SK-N-SH (cell line): ENCODE measurements around the gene IL6R. TPM values are rescaled to one million over a fixed set of nuclear protein-coding genes. Genes with fewer than 3 reads are reported as not detected.

Source experiments
- CTCF ChIA-PET: fragments of 300-600, 350-600 bp; formaldehyde crosslinking; extraction: SDS; loops from one replicate; lab custom pipeline; 2021; lab: Yijun Ruan, JAX
- POLR2A ChIA-PET: fragments of 350-600 bp; sonication (Branson Sonifier 250); formaldehyde crosslinking; extraction: SDS; loops from one replicate; lab custom pipeline; 2020; ENCODE audit warnings: antibody characterized with exemption, inconsistent platforms; lab: Yijun Ruan, JAX
- DNase-seq: peaks from one replicate; pipeline ENCODE4 v3.0.0; 2012
- H2AFZ ChIP-seq: fragments of 200-600 bp; sonication (generic); 2 replicates; pipeline ENCODE4 v1.8.1; 2016; ENCODE audit warnings: antibody characterized with exemption, mild to moderate bottlenecking, low read depth
- H3F3A ChIP-seq: fragments of 200-600 bp; sonication (generic); replicated peaks from 2 replicates; pipeline ENCODE3; 2016; ENCODE audit warnings: antibody characterized with exemption, mild to moderate bottlenecking; ENCODE audit not compliant: insufficient read depth
- H3K27ac ChIP-seq, 2 experiments: fragments of 200-500 bp in 1 of 2; fragments of 200-600 bp in 1 of 2; sonication (Bioruptor generic) in 1 of 2; sonication (generic), shearing (Covaris generic) in 1 of 2; 2 replicates each; pipeline versions ENCODE4 v1.5.1 to v1.6.1; 2014 to 2016; ENCODE audit warnings: low read depth in 2 of 2, inconsistent platforms in 1 of 2, low read length in 1 of 2, mild to moderate bottlenecking in 1 of 2, mixed read lengths in 1 of 2
- H3K27me3 ChIP-seq: fragments of 200-600 bp; sonication (generic), shearing (Covaris generic); 2 replicates; pipeline ENCODE4 v1.6.1; 2016; ENCODE audit warnings: mixed run types; ENCODE audit not compliant: insufficient read depth
- H3K36me3 ChIP-seq, 2 experiments: fragments of 200-500 bp in 1 of 2; fragments of 200-600 bp in 1 of 2; sonication (Bioruptor generic) in 1 of 2; sonication (generic) in 1 of 2; replicated peaks in 1 of 2; 2 replicates each; pipeline versions ENCODE3 to v1.5.1; 2014 to 2016; ENCODE audit warnings: low read length in 1 of 2, mild to moderate bottlenecking in 1 of 2; ENCODE audit not compliant: insufficient read depth in 2 of 2, control insufficient read depth in 1 of 2
- H3K4me1 ChIP-seq, 2 experiments: fragments of 200-500 bp in 1 of 2; fragments of 200-600 bp in 1 of 2; sonication (Bioruptor generic) in 1 of 2; sonication (generic), shearing (Covaris generic) in 1 of 2; 2 replicates each; pipeline versions ENCODE4 v1.5.1 to v1.6.1; 2014 to 2016; ENCODE audit warnings: low read depth in 1 of 2, low read length in 1 of 2, mixed run types in 1 of 2; ENCODE audit not compliant: insufficient read depth in 2 of 2, control insufficient read depth in 1 of 2
- H3K4me2 ChIP-seq: fragments of 200-600 bp; sonication (generic), shearing (Covaris generic); 2 replicates; pipeline ENCODE4 v1.6.1; 2017; ENCODE audit warnings: mixed run types
- H3K4me3 ChIP-seq, 2 experiments: fragments of 200-500 bp in 1 of 2; fragments of 200-600 bp in 1 of 2; sonication (Bioruptor generic) in 1 of 2; sonication (generic), shearing (Covaris generic) in 1 of 2; 2 replicates each; pipeline versions ENCODE4 v1.5.1 to v1.8.1; 2014 to 2016; ENCODE audit warnings: low read depth in 2 of 2, inconsistent platforms in 1 of 2, low read length in 1 of 2, mild to moderate bottlenecking in 1 of 2, mixed read lengths in 1 of 2, moderate library complexity in 1 of 2
- H3K79me2 ChIP-seq: fragments of 200-600 bp; sonication (generic); 2 replicates; pipeline ENCODE4 v1.8.1; 2017; ENCODE audit warnings: mild to moderate bottlenecking; ENCODE audit not compliant: insufficient read depth
- H3K9ac ChIP-seq: fragments of 200-600 bp; sonication (generic); 2 replicates; pipeline ENCODE4 v1.6.1; 2017; ENCODE audit warnings: mixed run types
- H3K9me2 ChIP-seq: fragments of 200-600 bp; sonication (generic); 2 replicates; pipeline ENCODE4 v1.6.1; 2017; ENCODE audit warnings: mixed run types
- H3K9me3 ChIP-seq: fragments of 200-600 bp; sonication (generic); 2 replicates; pipeline ENCODE4 v1.6.1; 2017; ENCODE audit warnings: mixed run types, mild to moderate bottlenecking, moderate library complexity
- H4K20me1 ChIP-seq: fragments of 200-600 bp; sonication (generic); 2 replicates; pipeline ENCODE4 v1.6.1; 2017; ENCODE audit warnings: mild to moderate bottlenecking, mixed run types; ENCODE audit not compliant: insufficient read depth
- ELF1 ChIP-seq: IDR thresholded peaks from 2 replicates; pipeline ENCODE4 v1.4.0; 2012
- EP300 ChIP-seq, 2 experiments: IDR thresholded peaks; 2 replicates each; pipeline versions ENCODE4 v1.4.0 to v1.6.1; 2012; ENCODE audit warnings: borderline replicate concordance in 1 of 2, low read depth in 1 of 2, low read length in 1 of 2
- FOXM1 ChIP-seq: IDR thresholded peaks from 2 replicates; pipeline ENCODE4 v1.4.0; 2012; ENCODE audit warnings: low read depth, mild to moderate bottlenecking
- GATA2 ChIP-seq: sonication (generic); formaldehyde crosslinking; IDR thresholded peaks from 2 replicates; pipeline ENCODE4 v1.5.0; 2020; ENCODE audit warnings: mild to moderate bottlenecking, missing genetic modification reagents
- JUND ChIP-seq: IDR thresholded peaks from 2 replicates; pipeline ENCODE4 v1.4.0; 2012
- MEF2A ChIP-seq: IDR thresholded peaks from 2 replicates; pipeline ENCODE4 v1.4.0; 2012; ENCODE audit warnings: low read depth, borderline replicate concordance
- MXI1 ChIP-seq: IDR thresholded peaks from 2 replicates; pipeline ENCODE4 v1.6.1; 2012; ENCODE audit warnings: mild to moderate bottlenecking, low read depth, low read length, improper control_type of control experiment
- NFIC ChIP-seq: IDR thresholded peaks from 2 replicates; pipeline ENCODE4 v1.4.0; 2012; ENCODE audit warnings: borderline replicate concordance
- NRF1 ChIP-seq: IDR thresholded peaks from 2 replicates; pipeline ENCODE4 v1.6.1; 2012; ENCODE audit warnings: low read depth, mild to moderate bottlenecking, low read length
- POLR2AphosphoS5 ChIP-seq: IDR thresholded peaks from 2 replicates; pipeline ENCODE4 v1.6.1; 2012; ENCODE audit warnings: low read depth, low read length
- RAD21 ChIP-seq: IDR thresholded peaks from 2 replicates; pipeline ENCODE4 v1.6.1; 2012; ENCODE audit warnings: mild to moderate bottlenecking, low read length
- RCOR1 ChIP-seq: fragments of 150-350 bp; IDR thresholded peaks from 2 replicates; pipeline ENCODE4 v1.6.1; 2017; ENCODE audit warnings: antibody characterized with exemption, low read length
- RFX5 ChIP-seq: IDR thresholded peaks from 2 replicates; pipeline ENCODE4 v1.6.1; 2012; ENCODE audit warnings: mild to moderate bottlenecking, improper control_type of control experiment, low read length
- RXRA ChIP-seq: IDR thresholded peaks from 2 replicates; pipeline ENCODE4 v1.4.0; 2012; ENCODE audit warnings: low read depth, mild to moderate bottlenecking, borderline replicate concordance
- SMC3 ChIP-seq: IDR thresholded peaks from 2 replicates; pipeline ENCODE4 v1.6.1; 2012; ENCODE audit warnings: low read depth, low read length, improper control_type of control experiment
- TAF1 ChIP-seq: IDR thresholded peaks from 2 replicates; pipeline ENCODE4 v1.6.1; 2012; ENCODE audit warnings: low read depth, mild to moderate bottlenecking, low read length, moderate library complexity, borderline replicate concordance
- TEAD4 ChIP-seq: IDR thresholded peaks from 2 replicates; pipeline ENCODE4 v1.4.0; 2012; ENCODE audit warnings: mild to moderate bottlenecking, borderline replicate concordance; ENCODE audit not compliant: insufficient read depth
- YY1 ChIP-seq: IDR thresholded peaks from 2 replicates; pipeline ENCODE4 v1.4.0; 2012; ENCODE audit warnings: low read depth, mild to moderate bottlenecking
- WGBS: methylation state at CpG from one replicate; pipeline ENCODE4 v1.1.6; 2017; ENCODE audit warnings: low lambda C conversion rate; 5-methylcytosine and 5-hydroxymethylcytosine counted together
- polyA plus RNA-seq, 3 experiments: library from polyadenylated mRNA; depleted of rRNA; stranded (reverse); fragments of >200 nt; gene quantifications; 2 replicates each; pipeline ENCODE4 v1.2.3, GENCODE V29; 2012
- TF ChIP-seq, protein P1 (sequence below): fragments of 150-350 bp; IDR thresholded peaks from 2 replicates; pipeline ENCODE4 v1.6.1; 2016; ENCODE audit warnings: mild to moderate bottlenecking, low read depth, low read length
- TF ChIP-seq, protein P2 (sequence below): IDR thresholded peaks from 2 replicates; pipeline ENCODE4 v1.4.0; 2012; ENCODE audit warnings: low read depth, borderline replicate concordance
- TF ChIP-seq, protein P3 (sequence below): IDR thresholded peaks from 2 replicates; pipeline ENCODE4; 2012
- TF ChIP-seq, protein P4 (sequence below): fragments of 150-350 bp; IDR thresholded peaks from 2 replicates; pipeline ENCODE4 v1.6.1; 2017; ENCODE audit warnings: antibody characterized with exemption, low read length, low read depth, borderline replicate concordance

The IL6R gene
- polyA plus RNA-seq, 1 of the 3 experiments (the other 2 are of a cell fraction), result 2.8 TPM

DNA sequence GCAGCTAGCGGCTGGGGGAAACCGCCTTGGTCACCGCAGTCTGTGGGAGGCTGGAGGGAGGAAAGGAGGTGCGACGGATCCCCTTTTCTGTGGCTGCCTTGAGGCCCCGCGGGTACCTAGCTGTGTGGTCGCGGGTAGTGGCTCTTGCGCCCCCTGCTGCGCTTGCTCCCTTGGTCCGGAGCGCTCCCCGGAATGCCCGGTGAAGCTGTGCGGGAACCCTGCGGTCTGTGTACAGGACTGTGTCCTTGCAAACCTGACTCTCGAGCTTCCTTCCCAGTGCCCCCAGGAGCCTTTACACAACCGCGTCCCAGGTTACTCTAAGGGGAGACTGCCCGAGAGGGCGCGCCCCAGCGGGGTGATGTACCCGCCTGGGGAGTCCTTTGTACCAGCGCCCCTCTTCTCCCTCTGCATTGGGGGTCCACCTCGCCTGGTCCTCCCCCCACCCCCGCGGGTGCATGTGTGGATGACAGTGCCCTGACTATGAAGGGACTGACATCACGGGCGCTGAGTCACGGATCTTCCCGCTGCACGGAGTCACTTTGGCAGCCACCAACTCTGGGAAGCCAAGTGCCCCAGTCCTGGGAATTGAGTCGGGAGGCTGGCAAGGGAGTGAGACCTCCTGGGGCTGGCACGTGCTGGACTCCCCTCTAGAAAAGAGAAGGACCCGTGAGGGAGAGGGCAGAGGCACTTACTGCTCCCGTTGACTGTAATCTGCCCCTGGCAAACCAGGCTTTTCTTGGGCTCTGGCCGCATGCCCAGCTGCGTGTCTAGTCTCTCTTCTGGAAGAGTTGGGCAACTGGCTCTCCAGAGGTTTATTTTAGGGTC, 816 bp downstream of the IL6R start (continued):
- TF ChIP-seq TEAD4 (0 out of 2 replicates have a peak, but pooled peaks have one; percentile 9), NFIC (peak; percentile 41; the same call in 1 of the 2 replicates), MXI1 (0 out of 2 replicates have a peak, but pooled peaks have one; percentile 23), RAD21 (peak; percentile 20), RFX5 (no peak), EP300 (IDR thresholded peaks at IDR 0.05; ENCODE audit: borderline replicate concordance in 1 of 2, low read depth in 1 of 2, low read length in 1 of 2) (no peak), TAF1 (no peak), YY1 (no peak), GATA2 (CRISPR knock-in tag) (no peak), SMC3 (peak; percentile 24; the same call in 1 of the 2 replicates), JUND (peak; percentile 59)
- TF ChIP-seq, protein P1, sequence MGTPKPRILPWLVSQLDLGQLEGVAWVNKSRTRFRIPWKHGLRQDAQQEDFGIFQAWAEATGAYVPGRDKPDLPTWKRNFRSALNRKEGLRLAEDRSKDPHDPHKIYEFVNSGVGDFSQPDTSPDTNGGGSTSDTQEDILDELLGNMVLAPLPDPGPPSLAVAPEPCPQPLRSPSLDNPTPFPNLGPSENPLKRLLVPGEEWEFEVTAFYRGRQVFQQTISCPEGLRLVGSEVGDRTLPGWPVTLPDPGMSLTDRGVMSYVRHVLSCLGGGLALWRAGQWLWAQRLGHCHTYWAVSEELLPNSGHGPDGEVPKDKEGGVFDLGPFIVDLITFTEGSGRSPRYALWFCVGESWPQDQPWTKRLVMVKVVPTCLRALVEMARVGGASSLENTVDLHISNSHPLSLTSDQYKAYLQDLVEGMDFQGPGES, result no peak

DNA sequence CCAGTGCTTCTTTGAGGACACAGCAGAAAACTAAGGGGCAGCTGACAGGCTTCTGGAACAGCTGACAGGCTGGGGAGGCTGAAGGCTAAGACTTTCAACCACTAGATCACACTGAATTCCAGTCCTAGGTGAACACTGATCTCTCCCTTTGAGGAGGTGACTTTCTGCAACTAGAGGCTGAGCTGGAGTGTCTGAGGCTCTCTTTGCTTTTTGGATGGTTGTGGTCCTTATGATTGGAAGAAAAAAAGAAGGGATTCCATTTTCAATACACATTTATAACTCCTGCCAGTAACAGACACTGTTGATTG, 1.4 kb downstream of the IL6R start:
- H3K36me3 ChIP-seq, result no peaks in the 10 kb centered on the region
- H3K9me2 ChIP-seq, result no peaks in the 10 kb centered on the region
- peak overlapping the region; percentile 55 to 76; a peak in 3 of 4 replicates for H3K4me3 ChIP-seq
- peaks cover 3 to 12% of the 10 kb centered on the region in 2 experiments; a peak in 2 of 4 replicates for H3K4me1 ChIP-seq
- peak overlapping the region; percentile 92 for H3K4me2 ChIP-seq
- H3K27ac ChIP-seq, result peak overlapping the region in 1 of 2 experiments; percentile 81; a peak in 1 of 4 replicates
- peak overlapping the region; percentile 72; the same call in 1 of the 2 replicates for H3K9ac ChIP-seq
- CTCF ChIA-PET, result interaction anchor here (0.9 to 3.4 kb wide), 8 partner anchors 8 to 81 kb away, joined by 3 to 16 read pairs (median 8); partner anchors contain the start of gene ATP8B2
- no peak for TF ChIP-seq FOXM1
- no peak for TF ChIP-seq NRF1
- TF ChIP-seq JUND, result no peak
- no peak overlapping the region for H2AFZ ChIP-seq
- POLR2A ChIA-PET, result no interaction called here
- H3K9me3 ChIP-seq, result no peaks in the 10 kb centered on the region
- H3K27me3 ChIP-seq, result no peaks in the 10 kb centered on the region
- DNase-seq, result no peak
- H3F3A ChIP-seq, result peaks cover 4% of the 10 kb centered on the region
- H3K79me2 ChIP-seq, result no peaks in the 10 kb centered on the region; the same call in 1 of the 2 replicates
- H4K20me1 ChIP-seq, result no peaks in the 10 kb centered on the region

DNA sequence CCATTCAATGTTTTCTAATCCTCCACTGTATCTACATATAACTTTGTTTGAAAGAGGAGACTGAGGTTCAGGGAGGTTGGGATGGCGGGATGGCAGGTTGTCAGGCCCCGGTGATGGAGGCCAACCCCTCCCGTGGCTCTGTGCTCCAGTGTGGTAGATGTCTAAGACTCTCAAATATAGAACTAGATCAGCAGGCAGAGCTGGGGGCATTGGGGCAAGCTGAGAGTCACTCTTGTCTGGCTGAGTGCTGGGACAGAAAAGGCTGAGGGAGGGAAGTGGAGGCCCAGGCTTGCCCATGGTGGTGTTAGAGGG, 1.7 kb downstream of the IL6R start:
- Histone ChIP-seq H4K20me1 (no peaks in the 10 kb centered on the region), H3K79me2 (no peaks in the 10 kb centered on the region; the same call in 1 of the 2 replicates), H3K4me3 (no peak overlapping the region; a peak in 1 of 4 replicates), H3K9me2 (no peaks in the 10 kb centered on the region), H3K9ac (peak overlapping the region; percentile 72; the same call in 1 of the 2 replicates), H3K36me3 (no peaks in the 10 kb centered on the region), H3F3A (peaks cover 4% of the 10 kb centered on the region), H3K27ac (peak overlapping the region in 1 of 2 experiments; percentile 81; a peak in 1 of 4 replicates), H3K4me1 (peaks cover 3 to 12% of the 10 kb centered on the region in 2 experiments; a peak in 2 of 4 replicates), H3K4me2 (peak overlapping the region; percentile 92), H3K27me3 (no peaks in the 10 kb centered on the region), H3K9me3 (no peaks in the 10 kb centered on the region), H2AFZ (no peak overlapping the region)
- WGBS, result 92% methylated on average over 3 of the region's 3 CpGs
- POLR2A ChIA-PET, result no interaction called here
- no peak for DNase-seq
- CTCF ChIA-PET, result interaction anchor here (0.9 to 2.6 kb wide), 5 partner anchors 8 to 81 kb away, joined by 3 to 16 read pairs (median 8); partner anchors contain the start of gene ATP8B2
- TF ChIP-seq, protein P2, sequence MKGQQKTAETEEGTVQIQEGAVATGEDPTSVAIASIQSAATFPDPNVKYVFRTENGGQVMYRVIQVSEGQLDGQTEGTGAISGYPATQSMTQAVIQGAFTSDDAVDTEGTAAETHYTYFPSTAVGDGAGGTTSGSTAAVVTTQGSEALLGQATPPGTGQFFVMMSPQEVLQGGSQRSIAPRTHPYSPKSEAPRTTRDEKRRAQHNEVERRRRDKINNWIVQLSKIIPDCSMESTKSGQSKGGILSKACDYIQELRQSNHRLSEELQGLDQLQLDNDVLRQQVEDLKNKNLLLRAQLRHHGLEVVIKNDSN, result no peak
- TF ChIP-seq SMC3 (no peak), MXI1 (no peak), RXRA (no peak), MEF2A (no peak), RCOR1 (no peak), POLR2AphosphoS5 (no peak), EP300 (IDR thresholded peaks at IDR 0.05; ENCODE audit: borderline replicate concordance in 1 of 2, low read depth in 1 of 2, low read length in 1 of 2) (no peak), YY1 (no peak), FOXM1 (no peak), JUND (no peak), ELF1 (no peak)
- TF ChIP-seq, protein P3, sequence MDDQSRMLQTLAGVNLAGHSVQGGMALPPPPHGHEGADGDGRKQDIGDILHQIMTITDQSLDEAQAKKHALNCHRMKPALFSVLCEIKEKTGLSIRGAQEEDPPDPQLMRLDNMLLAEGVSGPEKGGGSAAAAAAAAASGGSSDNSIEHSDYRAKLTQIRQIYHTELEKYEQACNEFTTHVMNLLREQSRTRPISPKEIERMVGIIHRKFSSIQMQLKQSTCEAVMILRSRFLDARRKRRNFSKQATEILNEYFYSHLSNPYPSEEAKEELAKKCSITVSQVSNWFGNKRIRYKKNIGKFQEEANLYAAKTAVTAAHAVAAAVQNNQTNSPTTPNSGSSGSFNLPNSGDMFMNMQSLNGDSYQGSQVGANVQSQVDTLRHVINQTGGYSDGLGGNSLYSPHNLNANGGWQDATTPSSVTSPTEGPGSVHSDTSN, result no peak
- TF ChIP-seq, protein P4, sequence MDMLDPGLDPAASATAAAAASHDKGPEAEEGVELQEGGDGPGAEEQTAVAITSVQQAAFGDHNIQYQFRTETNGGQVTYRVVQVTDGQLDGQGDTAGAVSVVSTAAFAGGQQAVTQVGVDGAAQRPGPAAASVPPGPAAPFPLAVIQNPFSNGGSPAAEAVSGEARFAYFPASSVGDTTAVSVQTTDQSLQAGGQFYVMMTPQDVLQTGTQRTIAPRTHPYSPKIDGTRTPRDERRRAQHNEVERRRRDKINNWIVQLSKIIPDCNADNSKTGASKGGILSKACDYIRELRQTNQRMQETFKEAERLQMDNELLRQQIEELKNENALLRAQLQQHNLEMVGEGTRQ, result no peak
